Neuronal stem cell (in vitro differentiated cells): ENCODE measurements around the gene CYP51A1.
A peak's percentile ranks its signal among the peaks of the same experiment; 100 is the strongest.

Experiments used
- DNase-seq: peaks from one replicate; pipeline ENCODE4 v3.0.0-alpha.2; 2013; ENCODE audit warnings: low spot score
- H2AFZ ChIP-seq: one replicate; pipeline ENCODE4 v1.6.1; 2013; ENCODE audit warnings: mild to moderate bottlenecking, low read length, inconsistent platforms
- H2AK5ac ChIP-seq: 2 replicates; pipeline ENCODE4 v1.6.1; 2013; ENCODE audit warnings: low read depth, mild to moderate bottlenecking, inconsistent platforms, low read length, moderate library complexity, mixed read lengths
- H2BK120ac ChIP-seq: 2 replicates; pipeline ENCODE4 v1.6.1; 2013; ENCODE audit warnings: low read depth, mild to moderate bottlenecking, inconsistent platforms, low read length, moderate library complexity, mixed read lengths
- H2BK12ac ChIP-seq: one replicate; pipeline ENCODE4 v1.6.1; 2013; ENCODE audit warnings: low read length, inconsistent platforms
- H2BK15ac ChIP-seq: 2 replicates; pipeline ENCODE4 v1.6.1; 2013; ENCODE audit warnings: mild to moderate bottlenecking, low read length, inconsistent platforms, mixed read lengths
- H2BK5ac ChIP-seq: one replicate; pipeline ENCODE4 v1.6.1; 2013; ENCODE audit warnings: inconsistent platforms, mild to moderate bottlenecking, low read length, moderate library complexity
- H3K14ac ChIP-seq: one replicate; pipeline ENCODE4 v1.6.1; 2013; ENCODE audit warnings: low read length, inconsistent platforms
- H3K18ac ChIP-seq: 2 replicates; pipeline ENCODE4 v1.6.1; 2013; ENCODE audit warnings: low read length, inconsistent platforms
- H3K23ac ChIP-seq: 2 replicates; pipeline ENCODE4 v1.6.1; 2013; ENCODE audit warnings: low read depth, mild to moderate bottlenecking, mixed read lengths, low read length, inconsistent platforms; ENCODE audit not compliant: poor library complexity
- H3K27ac ChIP-seq: replicated peaks from 3 replicates; pipeline ENCODE4 v1.5.1; 2013; ENCODE audit warnings: low read length, inconsistent platforms
- H3K27me3 ChIP-seq, 3 experiments: 2 replicates each; pipeline ENCODE4 v1.6.1; 2013; ENCODE audit warnings: low read length in 3 of 3, mild to moderate bottlenecking in 2 of 3, inconsistent platforms in 1 of 3, low read depth in 1 of 3, mixed read lengths in 1 of 3, moderate library complexity in 1 of 3; ENCODE audit not compliant: control insufficient read depth in 3 of 3, insufficient read depth in 3 of 3
- H3K36me3 ChIP-seq, 2 donors: replicated peaks in 1 of 2; 2 replicates each; pipeline ENCODE4 v1.6.1; 2013; ENCODE audit warnings: low read length in 2 of 2; ENCODE audit not compliant: control insufficient read depth in 2 of 2, insufficient read depth in 2 of 2
- H3K4ac ChIP-seq: 2 replicates; pipeline ENCODE4 v1.6.1; 2013; ENCODE audit warnings: inconsistent platforms, mild to moderate bottlenecking, low read length, moderate library complexity
- H3K4me1 ChIP-seq, 2 donors: 1 replicate in 1 of 2; 2 replicates in 1 of 2; pipeline ENCODE4 v1.6.1; 2013; ENCODE audit warnings: low read length in 2 of 2, low read depth in 1 of 2; ENCODE audit not compliant: control insufficient read depth in 2 of 2, insufficient read depth in 1 of 2
- H3K4me2 ChIP-seq: one replicate; pipeline ENCODE4 v1.6.1; 2013; ENCODE audit warnings: mild to moderate bottlenecking, low read length, inconsistent platforms; ENCODE audit not compliant: insufficient read depth, poor library complexity, severe bottlenecking
- H3K4me3 ChIP-seq, 2 donors: 2 replicates each; pipeline ENCODE4 v1.5.1; 2013; ENCODE audit warnings: low read length in 2 of 2, mild to moderate bottlenecking in 2 of 2, inconsistent platforms in 1 of 2, moderate library complexity in 1 of 2
- H3K79me1 ChIP-seq: one replicate; pipeline ENCODE4 v1.6.1; 2013; ENCODE audit warnings: low read depth, mild to moderate bottlenecking, inconsistent platforms, low read length, moderate library complexity
- H3K9ac ChIP-seq: one replicate; pipeline ENCODE4 v1.6.1; 2013; ENCODE audit warnings: mild to moderate bottlenecking, low read depth, low read length, inconsistent platforms; ENCODE audit not compliant: poor library complexity
- H3K9me3 ChIP-seq, 2 donors: replicated peaks in 1 of 2; 2 replicates each; pipeline versions ENCODE3 to v1.6.1; 2013; ENCODE audit warnings: low read length in 2 of 2, mild to moderate bottlenecking in 2 of 2, inconsistent platforms in 1 of 2, low read depth in 1 of 2, mixed read lengths in 1 of 2, moderate library complexity in 1 of 2; ENCODE audit not compliant: control insufficient read depth in 2 of 2, insufficient read depth in 1 of 2
- H4K8ac ChIP-seq: one replicate; pipeline ENCODE4 v1.6.1; 2013; ENCODE audit warnings: low read depth, mild to moderate bottlenecking, inconsistent platforms, low read length, moderate library complexity
- H4K91ac ChIP-seq: one replicate; pipeline ENCODE4 v1.6.1; 2013; ENCODE audit warnings: low read length, low read depth, mild to moderate bottlenecking, inconsistent platforms; ENCODE audit not compliant: poor library complexity
- WGBS, 2 donors: extraction: QIAGEN DNeasy Blood & Tissue Kit; methylation state at CpG; one replicate each; pipeline ENCODE4 v1.1.7; 2013; ENCODE audit warnings: missing lambda C conversion rate in 2 of 2, mixed read lengths in 1 of 2; ENCODE audit not compliant: insufficient read length in 2 of 2, insufficient replicate concordance in 1 of 2; ENCODE audit errors: extremely low coverage in 2 of 2; 5-methylcytosine and 5-hydroxymethylcytosine counted together

CYP51A1 gene

GRCh38 chr7:92121681-92122080, 12.6 kb downstream of the CYP51A1 start:
- Histone ChIP-seq H3K23ac (no peak overlapping the region), H3K27me3 (no peaks in the 10 kb centered on the region), H3K27ac (no peak overlapping the region), H2AK5ac (no peak overlapping the region), H3K9ac (no peak overlapping the region), H2AFZ (no peak overlapping the region), H3K36me3 (peaks cover 29 to 98% of the 10 kb centered on the region in 2 donors), H3K4me2 (no peak overlapping the region), H3K9me3 (peaks cover 0 to 27% of the 10 kb centered on the region in 2 donors), H4K91ac (no peak overlapping the region), H2BK15ac (no peak overlapping the region), H2BK120ac (no peak overlapping the region), H2BK12ac (no peak overlapping the region), H3K14ac (no peak overlapping the region), H3K4ac (no peak overlapping the region), H2BK5ac (no peak overlapping the region), H3K4me1 (no peaks in the 10 kb centered on the region), H3K4me3 (no peak overlapping the region), H3K18ac (no peak overlapping the region), H4K8ac (no peak overlapping the region), H3K79me1 (no peaks in the 10 kb centered on the region)
- DNase-seq, result no peak

- no peak for DNase-seq
- Histone ChIP-seq H3K36me3 (peaks cover 28 to 98% of the 10 kb centered on the region in 2 donors), H3K4me2 (no peak overlapping the region), H3K27me3 (no peaks in the 10 kb centered on the region), H3K9ac (no peak overlapping the region), H3K79me1 (peaks cover 1% of the 10 kb centered on the region), H3K9me3 (peaks cover 0 to 27% of the 10 kb centered on the region in 2 donors), H4K8ac (no peak overlapping the region), H3K23ac (no peak overlapping the region), H3K18ac (no peak overlapping the region), H3K27ac (no peak overlapping the region), H3K4ac (no peak overlapping the region), H3K4me1 (no peaks in the 10 kb centered on the region), H2AK5ac (no peak overlapping the region), H4K91ac (no peak overlapping the region), H2AFZ (no peak overlapping the region), H3K4me3 (no peak overlapping the region), H2BK15ac (no peak overlapping the region), H2BK5ac (no peak overlapping the region), H2BK12ac (no peak overlapping the region), H2BK120ac (no peak overlapping the region), H3K14ac (no peak overlapping the region)
- WGBS, 2 donors, result no CpG with 5 or more reads among the region's 1 CpG
Measured at GRCh38 chr7:92119213-92119759, 15.0 kb downstream of the CYP51A1 start.

- Histone ChIP-seq H3K27me3 (no peaks in the 10 kb centered on the region), H3K18ac (no peak overlapping the region), H2BK120ac (no peak overlapping the region), H3K4me3 (no peak overlapping the region), H2BK12ac (no peak overlapping the region), H2BK5ac (no peak overlapping the region), H4K8ac (no peak overlapping the region), H3K4ac (no peak overlapping the region), H2BK15ac (no peak overlapping the region), H3K36me3 (peaks cover 22 to 94% of the 10 kb centered on the region in 2 donors), H3K79me1 (peaks cover 1% of the 10 kb centered on the region), H4K91ac (no peak overlapping the region), H2AFZ (no peak overlapping the region), H3K9ac (no peak overlapping the region), H3K9me3 (peaks cover 0 to 11% of the 10 kb centered on the region in 2 donors), H3K27ac (no peak overlapping the region), H3K4me1 (no peaks in the 10 kb centered on the region), H3K4me2 (no peak overlapping the region), H3K14ac (no peak overlapping the region), H2AK5ac (no peak overlapping the region), H3K23ac (no peak overlapping the region)
- DNase-seq, result no peak
- no CpG with 5 or more reads among the region's 3 CpGs for WGBS, 2 donors
Measured at GRCh38 chr7:92116949-92117348, 17.3 kb downstream of the CYP51A1 start.

GRCh38 chr7:92115821-92116220, 18.5 kb downstream of the CYP51A1 start:
- Histone ChIP-seq H2AFZ (no peak overlapping the region), H3K9ac (no peak overlapping the region), H3K36me3 (peaks cover 19 to 94% of the 10 kb centered on the region in 2 donors), H3K9me3 (peaks cover 0 to under 1% of the 10 kb centered on the region in 2 donors), H3K14ac (no peak overlapping the region), H3K18ac (no peak overlapping the region), H2BK15ac (no peak overlapping the region), H3K4me1 (no peaks in the 10 kb centered on the region), H3K4ac (no peak overlapping the region), H3K27me3 (no peaks in the 10 kb centered on the region), H3K23ac (no peak overlapping the region), H2BK5ac (no peak overlapping the region), H3K4me3 (peak overlapping the region in 1 of 2 donors; percentile 50), H4K91ac (no peak overlapping the region), H3K4me2 (no peak overlapping the region), H2BK120ac (no peak overlapping the region), H2AK5ac (no peak overlapping the region), H3K79me1 (peaks cover 1% of the 10 kb centered on the region), H3K27ac (no peak overlapping the region), H4K8ac (no peak overlapping the region), H2BK12ac (no peak overlapping the region)
- WGBS, 2 donors, result no CpG with 5 or more reads among the region's 5 CpGs
- no peak for DNase-seq
